Measurements from ENCODE around the gene AP2A2. TPM values are rescaled to one million over a fixed set of nuclear protein-coding genes. Genes with fewer than 3 reads are reported as not detected.
A peak's percentile ranks its signal among the peaks of the same experiment; 100 is the strongest.
"Not testable (repeated sequence)": the region's sequence is repeated elsewhere in the genome, so short reads cannot be mapped to it uniquely, and the experiment has no call there.

AP2A2 gene
- total and polyA plus RNA-seq, 2 donors (not counting 1 experiment from before 2014, with no cell fraction given): 53.1 to 57.0 TPM

DNA sequence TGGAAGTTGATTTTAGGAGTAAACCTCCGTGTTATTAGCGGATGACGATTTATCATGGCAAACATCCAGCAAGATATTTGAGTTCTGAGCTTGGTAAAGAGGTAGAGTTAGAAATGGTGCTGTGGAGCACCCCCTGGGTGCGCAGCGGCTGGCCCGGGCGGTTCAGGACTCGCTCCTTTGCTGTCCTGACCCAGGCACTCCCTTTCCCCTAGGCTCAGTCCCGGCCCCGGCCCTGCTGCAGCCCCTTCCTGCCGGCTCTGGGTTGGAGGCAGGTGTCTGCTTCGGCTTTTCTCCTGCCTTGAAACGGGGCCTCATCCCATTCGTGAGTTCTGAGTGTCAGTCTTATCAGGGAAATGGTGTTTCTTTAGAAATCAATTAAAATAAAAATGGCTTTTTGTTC lies 33.4 kb downstream of the AP2A2 start:
- Mint-ChIP-seq H3K4me3 (no peak overlapping the region), H3K27ac (no peak overlapping the region), H3K27me3 (no peaks in the 10 kb centered on the region), H3K9me3 (ENCODE audit: insufficient read depth) (no peaks in the 10 kb centered on the region), H3K4me1 (peaks cover 19% of the 10 kb centered on the region)
- ATAC-seq (ENCODE audit: low read depth) (no peak), DNase-seq (no peak)
- Histone ChIP-seq H3K4me3 (ENCODE audit: control extremely low read depth in 1 of 5, extremely low read depth in 1 of 5, insufficient read depth in 1 of 5, low read depth in 2 of 5, low read length in 4 of 5) (no peak overlapping the region), H3K4me1 (ENCODE audit: control insufficient read depth in 2 of 2, insufficient read depth in 2 of 2, low read length in 2 of 2) (peaks cover 16 to 17% of the 10 kb centered on the region in 2 donors), H3K27ac (ENCODE audit: low read length in 2 of 2) (no peak overlapping the region), H3K27me3 (replicated peaks in 1 of 4; ENCODE audit: control extremely low read depth in 1 of 4, control insufficient read depth in 3 of 4, insufficient read depth in 4 of 4, low read length in 3 of 4) (no peaks in the 10 kb centered on the region), H3K79me2 (ENCODE audit: control insufficient read depth, insufficient read depth, low read length) (peaks cover 28% of the 10 kb centered on the region), H2AFZ (ENCODE audit: insufficient read depth, low read depth, low read length, poor library complexity, severe bottlenecking) (no peak overlapping the region), H3K4me2 (replicated peaks; ENCODE audit: low read depth, low read length, poor library complexity, severe bottlenecking) (no peak overlapping the region), H3K36me3 (replicated peaks in 1 of 2; ENCODE audit: control extremely low read depth in 1 of 2, control insufficient read depth in 1 of 2, extremely low read depth in 1 of 2, insufficient read depth in 2 of 2, low read length in 1 of 2) (peaks cover 0 to 32% of the 10 kb centered on the region in 2 experiments), H4K20me1 (ENCODE audit: control insufficient read depth, insufficient read depth, low read length, poor library complexity, severe bottlenecking) (peaks cover 29% of the 10 kb centered on the region), H3K9ac (ENCODE audit: low read length) (no peak overlapping the region), H3K9me3 (ENCODE audit: control extremely low read depth in 1 of 3, control insufficient read depth in 2 of 3, insufficient read depth in 1 of 3, low read length in 2 of 3) (no peaks in the 10 kb centered on the region)
- ChIA-PET POLR2A (no interaction called here), CTCF (no interaction called here)
- intact Hi-C loops (cut with micrococcal nuclease): no loop called here
- 96% methylated on average over 13 of the region's 14 CpGs for WGBS (ENCODE audit: insufficient coverage)
- TF ChIP-seq EZH2 (IDR thresholded peaks at IDR 0.05; ENCODE audit: borderline replicate concordance, insufficient read depth, low read depth, low read length, poor library complexity, severe bottlenecking): no peak
- TF ChIP-seq, protein P1, sequence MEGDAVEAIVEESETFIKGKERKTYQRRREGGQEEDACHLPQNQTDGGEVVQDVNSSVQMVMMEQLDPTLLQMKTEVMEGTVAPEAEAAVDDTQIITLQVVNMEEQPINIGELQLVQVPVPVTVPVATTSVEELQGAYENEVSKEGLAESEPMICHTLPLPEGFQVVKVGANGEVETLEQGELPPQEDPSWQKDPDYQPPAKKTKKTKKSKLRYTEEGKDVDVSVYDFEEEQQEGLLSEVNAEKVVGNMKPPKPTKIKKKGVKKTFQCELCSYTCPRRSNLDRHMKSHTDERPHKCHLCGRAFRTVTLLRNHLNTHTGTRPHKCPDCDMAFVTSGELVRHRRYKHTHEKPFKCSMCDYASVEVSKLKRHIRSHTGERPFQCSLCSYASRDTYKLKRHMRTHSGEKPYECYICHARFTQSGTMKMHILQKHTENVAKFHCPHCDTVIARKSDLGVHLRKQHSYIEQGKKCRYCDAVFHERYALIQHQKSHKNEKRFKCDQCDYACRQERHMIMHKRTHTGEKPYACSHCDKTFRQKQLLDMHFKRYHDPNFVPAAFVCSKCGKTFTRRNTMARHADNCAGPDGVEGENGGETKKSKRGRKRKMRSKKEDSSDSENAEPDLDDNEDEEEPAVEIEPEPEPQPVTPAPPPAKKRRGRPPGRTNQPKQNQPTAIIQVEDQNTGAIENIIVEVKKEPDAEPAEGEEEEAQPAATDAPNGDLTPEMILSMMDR (IDR thresholded peaks at IDR 0.05): no peak

DNA sequence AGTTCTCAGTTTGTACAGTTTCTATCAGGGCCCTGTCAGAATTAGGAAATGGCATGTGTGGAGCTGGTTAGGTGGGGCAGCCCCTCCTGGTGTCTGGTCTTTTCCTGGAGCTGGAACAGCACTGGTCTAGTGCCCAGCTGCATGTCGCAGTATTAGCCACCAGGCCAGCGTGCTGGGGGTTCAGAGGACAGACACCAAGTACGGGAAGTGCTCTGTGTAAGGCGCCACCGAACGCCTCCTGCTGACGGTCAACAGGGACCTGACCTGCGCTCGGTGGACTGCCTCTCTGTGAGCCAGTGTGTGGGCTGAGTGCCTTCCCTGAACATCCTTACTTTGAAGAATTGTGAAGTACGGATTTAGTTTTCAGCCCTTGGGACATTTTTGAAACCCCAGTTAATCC lies 33.9 kb downstream of the AP2A2 start:
- Histone ChIP-seq H3K9ac (ENCODE audit: low read length) (no peak overlapping the region), H3K4me2 (replicated peaks; ENCODE audit: low read depth, low read length, poor library complexity, severe bottlenecking) (no peak overlapping the region), H4K20me1 (ENCODE audit: control insufficient read depth, insufficient read depth, low read length, poor library complexity, severe bottlenecking) (peaks cover 24% of the 10 kb centered on the region), H3K36me3 (replicated peaks in 1 of 2; ENCODE audit: control extremely low read depth in 1 of 2, control insufficient read depth in 1 of 2, extremely low read depth in 1 of 2, insufficient read depth in 2 of 2, low read length in 1 of 2) (peaks cover 0 to 33% of the 10 kb centered on the region in 2 experiments), H3K4me1 (ENCODE audit: control insufficient read depth in 2 of 2, insufficient read depth in 2 of 2, low read length in 2 of 2) (peaks cover 11% of the 10 kb centered on the region in 2 donors), H3K9me3 (ENCODE audit: control extremely low read depth in 1 of 3, control insufficient read depth in 2 of 3, insufficient read depth in 1 of 3, low read length in 2 of 3) (no peaks in the 10 kb centered on the region), H3K27me3 (replicated peaks in 1 of 4; ENCODE audit: control extremely low read depth in 1 of 4, control insufficient read depth in 3 of 4, insufficient read depth in 4 of 4, low read length in 3 of 4) (no peaks in the 10 kb centered on the region), H3K79me2 (ENCODE audit: control insufficient read depth, insufficient read depth, low read length) (peaks cover 25% of the 10 kb centered on the region), H3K27ac (ENCODE audit: low read length in 2 of 2) (no peak overlapping the region), H3K4me3 (ENCODE audit: control extremely low read depth in 1 of 5, extremely low read depth in 1 of 5, insufficient read depth in 1 of 5, low read depth in 2 of 5, low read length in 4 of 5) (no peak overlapping the region), H2AFZ (ENCODE audit: insufficient read depth, low read depth, low read length, poor library complexity, severe bottlenecking) (no peak overlapping the region)
- DNase-seq (no peak), ATAC-seq (ENCODE audit: low read depth) (no peak)
- ChIA-PET POLR2A (no interaction called here), CTCF (no interaction called here)
- no peak overlapping the region for H3K27ac Mint-ChIP-seq
- no peaks in the 10 kb centered on the region for H3K27me3 Mint-ChIP-seq
- WGBS (ENCODE audit: insufficient coverage): 88% methylated on average over 9 of the region's 10 CpGs
- peaks cover 13% of the 10 kb centered on the region for H3K4me1 Mint-ChIP-seq
- intact Hi-C loops (cut with micrococcal nuclease): no loop called here
- no peak for TF ChIP-seq EZH2 (IDR thresholded peaks at IDR 0.05; ENCODE audit: borderline replicate concordance, insufficient read depth, low read depth, low read length, poor library complexity, severe bottlenecking)
- TF ChIP-seq, protein P1 (IDR thresholded peaks at IDR 0.05): no peak
- H3K9me3 Mint-ChIP-seq (ENCODE audit: insufficient read depth): no peaks in the 10 kb centered on the region
- no peak overlapping the region for H3K4me3 Mint-ChIP-seq

DNA sequence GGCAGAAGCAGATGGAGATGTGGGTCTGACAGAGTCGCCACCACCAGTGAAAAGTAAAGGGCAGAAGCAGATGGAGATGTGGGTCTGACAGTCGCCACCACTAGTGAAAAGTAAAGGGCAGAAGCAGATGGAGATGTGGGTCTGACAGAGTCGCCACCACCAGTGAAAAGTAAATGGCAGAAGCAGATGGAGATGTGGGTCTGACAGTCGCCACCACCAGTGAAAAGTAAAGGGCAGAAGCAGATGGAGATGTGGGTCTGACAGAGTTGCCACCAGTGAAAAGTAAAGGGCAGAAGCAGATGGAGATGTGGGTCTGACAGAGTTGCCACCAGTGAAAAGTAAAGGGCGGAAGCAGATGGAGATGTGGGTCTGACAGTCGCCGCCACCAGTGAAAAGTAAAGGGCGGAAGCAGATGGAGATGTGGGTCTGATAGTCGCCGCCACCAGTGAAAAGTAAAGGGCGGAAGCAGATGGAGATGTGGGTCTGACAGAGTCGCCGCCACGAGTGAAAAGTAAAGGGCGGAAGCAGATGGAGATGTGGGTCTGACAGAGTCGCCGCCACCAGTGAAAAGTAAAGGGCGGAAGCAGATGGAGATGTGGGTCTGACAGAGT lies 35.7 kb downstream of the AP2A2 start:
- 90% methylated on average over 7 of the region's 18 CpGs for WGBS (ENCODE audit: insufficient coverage)
- H3K27ac Mint-ChIP-seq, CTCF ChIA-PET: not testable (repeated sequence)

More for the DNA sequence above, 35.7 kb downstream of the AP2A2 start:
- POLR2A ChIA-PET; H3K4me1 Mint-ChIP-seq; H4K20me1 ChIP-seq (ENCODE audit: control insufficient read depth, insufficient read depth, low read length, poor library complexity, severe bottlenecking); H3K9me3 ChIP-seq (ENCODE audit: control extremely low read depth in 1 of 3, control insufficient read depth in 2 of 3, insufficient read depth in 1 of 3, low read length in 2 of 3); H3K9ac ChIP-seq (ENCODE audit: low read length); H3K4me1 ChIP-seq (ENCODE audit: control insufficient read depth in 2 of 2, insufficient read depth in 2 of 2, low read length in 2 of 2); H3K27me3 ChIP-seq (replicated peaks in 1 of 4; ENCODE audit: control extremely low read depth in 1 of 4, control insufficient read depth in 3 of 4, insufficient read depth in 4 of 4, low read length in 3 of 4); H2AFZ ChIP-seq (ENCODE audit: insufficient read depth, low read depth, low read length, poor library complexity, severe bottlenecking); DNase-seq; H3K4me3 Mint-ChIP-seq; H3K4me3 ChIP-seq (ENCODE audit: control extremely low read depth in 1 of 5, extremely low read depth in 1 of 5, insufficient read depth in 1 of 5, low read depth in 2 of 5, low read length in 4 of 5); H3K9me3 Mint-ChIP-seq (ENCODE audit: insufficient read depth); ATAC-seq (ENCODE audit: low read depth); H3K4me2 ChIP-seq (replicated peaks; ENCODE audit: low read depth, low read length, poor library complexity, severe bottlenecking); H3K27me3 Mint-ChIP-seq; intact Hi-C loops (cut with micrococcal nuclease): not testable (repeated sequence)
- Histone ChIP-seq H3K79me2 (ENCODE audit: control insufficient read depth, insufficient read depth, low read length) (peaks cover 18% of the 10 kb centered on the region), H3K27ac (ENCODE audit: low read length in 2 of 2) (peak overlapping the region in 1 of 2 donors; percentile 67), H3K36me3 (replicated peaks in 1 of 2; ENCODE audit: control extremely low read depth in 1 of 2, control insufficient read depth in 1 of 2, extremely low read depth in 1 of 2, insufficient read depth in 2 of 2, low read length in 1 of 2) (peaks cover 0 to 33% of the 10 kb centered on the region in 2 experiments)

Data from B cell (primary cell).